Keratinocyte (primary cell): ENCODE measurements around the gene IGFBP6. TPM values are rescaled to one million over a fixed set of nuclear protein-coding genes. Genes with fewer than 3 reads are reported as not detected.

Experiments used
- DNase-seq: peaks from one replicate; pipeline ENCODE4 v3.0.0-alpha.2; 2011; ENCODE audit warnings: low read depth, missing footprints, low spot score
- FAIRE-seq: peaks from 2 replicates; lab custom pipeline; 2011; peaks lifted over from hg19 to GRCh38; lab: Jason Lieb, UNC
- H2AFZ ChIP-seq: 2 replicates; pipeline ENCODE4 v1.6.0; 2012; ENCODE audit warnings: low read length, control low read depth, inconsistent platforms; ENCODE audit not compliant: control insufficient read depth
- H3K27ac ChIP-seq: 2 replicates; pipeline ENCODE4 v1.5.1; 2011; ENCODE audit warnings: low read length; ENCODE audit not compliant: control insufficient read depth, insufficient read depth
- H3K27me3 ChIP-seq: 3 replicates; pipeline ENCODE4 v1.6.0; 2011; ENCODE audit warnings: low read length; ENCODE audit not compliant: control insufficient read depth, insufficient read depth; ENCODE audit errors: extremely low read depth
- H3K36me3 ChIP-seq, 2 experiments: 2 replicates in 1 of 2; 3 replicates in 1 of 2; pipeline ENCODE4 v1.5.1; 2011; ENCODE audit warnings: low read length in 2 of 2, mild to moderate bottlenecking in 1 of 2; ENCODE audit not compliant: control insufficient read depth in 2 of 2, insufficient read depth in 2 of 2; ENCODE audit errors: extremely low read depth in 1 of 2
- H3K4me1 ChIP-seq: 3 replicates; pipeline ENCODE4 v1.5.1; 2011; ENCODE audit warnings: low read length; ENCODE audit not compliant: control insufficient read depth, insufficient read depth; ENCODE audit errors: extremely low read depth
- H3K4me2 ChIP-seq: 3 replicates; pipeline ENCODE4 v1.6.0; 2011; ENCODE audit warnings: low read depth, low read length; ENCODE audit not compliant: control insufficient read depth, insufficient read depth; ENCODE audit errors: extremely low read depth
- H3K4me3 ChIP-seq, 3 experiments: fragments of 200-600 bp in 1 of 3; sonication (generic) in 1 of 3; 2 replicates in 2 of 3; 3 replicates in 1 of 3; pipeline ENCODE4 v1.5.1; 2011 to 2016; ENCODE audit warnings: low read length in 3 of 3, mild to moderate bottlenecking in 3 of 3, control low read depth in 2 of 3, inconsistent platforms in 1 of 3, low read depth in 1 of 3, mixed read lengths in 1 of 3, mixed run types in 1 of 3, moderate library complexity in 1 of 3; ENCODE audit not compliant: control insufficient read depth in 2 of 3, insufficient read depth in 2 of 3; ENCODE audit errors: extremely low read depth in 1 of 3
- H3K79me2 ChIP-seq: 2 replicates; pipeline ENCODE4 v1.6.0; 2012; ENCODE audit warnings: low read length; ENCODE audit not compliant: control insufficient read depth, insufficient read depth
- H3K9ac ChIP-seq: 3 replicates; pipeline ENCODE4 v1.6.0; 2011; ENCODE audit warnings: low read length; ENCODE audit not compliant: control insufficient read depth, insufficient read depth; ENCODE audit errors: extremely low read depth
- H3K9me1 ChIP-seq: 3 replicates; pipeline ENCODE4 v1.6.0; 2011; ENCODE audit warnings: low read length; ENCODE audit not compliant: control insufficient read depth, insufficient read depth; ENCODE audit errors: extremely low read depth
- H3K9me3 ChIP-seq: 2 replicates; pipeline ENCODE4 v1.5.1; 2012; ENCODE audit warnings: low read depth, low read length; ENCODE audit not compliant: control insufficient read depth
- H4K20me1 ChIP-seq: 3 replicates; pipeline ENCODE4 v1.6.0; 2011; ENCODE audit warnings: low read length; ENCODE audit not compliant: control insufficient read depth, insufficient read depth; ENCODE audit errors: extremely low read depth
- CTCF ChIP-seq, 3 experiments: IDR thresholded peaks in 1 of 3; conservative IDR thresholded peaks in 1 of 3; optimal IDR thresholded peaks in 1 of 3; 2 replicates in 2 of 3; 3 replicates in 1 of 3; pipeline versions ENCODE3 to v1.5.1; 2011; ENCODE audit warnings: low read length in 3 of 3, mild to moderate bottlenecking in 3 of 3, moderate library complexity in 2 of 3, control low read depth in 1 of 3, inconsistent platforms in 1 of 3; ENCODE audit not compliant: insufficient read depth in 2 of 3; ENCODE audit errors: extremely low read depth in 1 of 3
- EZH2 ChIP-seq: IDR thresholded peaks from one replicate; pipeline ENCODE4 v1.6.1; 2012; ENCODE audit warnings: inconsistent platforms, mild to moderate bottlenecking, low read length, moderate library complexity
- dilution Hi-C: fragments of 300-500 bp; cut with MboI; formaldehyde crosslinking; loops from one replicate; pipeline ENCODE4 v1.7.0; 2020; ENCODE audit warnings: low sequenced_read_pairs; ENCODE audit not compliant: extremely low pct_ligation_motif_present
- polyA plus RNA-seq, 5 experiments: library from polyadenylated mRNA; depleted of rRNA in 3 of 5; stranded (reverse) in 3 of 5; stranded (forward) in 1 of 5; unstranded in 1 of 5; fragments of >200 nt; gene quantifications; 1 replicate in 1 of 5; 2 replicates in 3 of 5; 3 replicates in 1 of 5; pipeline versions ENCODE4 v1.2.1 to v1.2.3, GENCODE V29; 2011 to 2012; ENCODE audit warnings: missing spikeins in 2 of 5, low read depth in 1 of 5, low replicate concordance in 1 of 5

IGFBP6 gene
- polyA plus RNA-seq, 1 donor (not counting 4 experiments of a cell fraction or from before 2014, with no cell fraction given): 30.1 TPM

- Histone ChIP-seq H2AFZ (no peak overlapping the region), H3K9ac (no peak overlapping the region), H3K36me3 (no peaks in the 10 kb centered on the region), H3K9me1 (no peaks in the 10 kb centered on the region), H3K27ac (no peak overlapping the region), H3K9me3 (peaks cover 2% of the 10 kb centered on the region), H3K79me2 (no peaks in the 10 kb centered on the region), H3K4me1 (no peaks in the 10 kb centered on the region), H4K20me1 (no peaks in the 10 kb centered on the region), H3K4me3 (no peak overlapping the region), H3K27me3 (no peaks in the 10 kb centered on the region), H3K4me2 (no peak overlapping the region)
- FAIRE-seq: no peak
- TF ChIP-seq EZH2: no peak
- no peak for TF ChIP-seq CTCF (optimal IDR thresholded peaks at IDR 0.05 in 1 of 3, IDR thresholded peaks at IDR 0.05 in 1 of 3, conservative IDR thresholded peaks at IDR 0.05 in 1 of 3; ENCODE audit: extremely low read depth in 1 of 3, insufficient read depth in 2 of 3, low read length in 3 of 3)
- dilution Hi-C loops: no loop called here
- no peak for DNase-seq
Observed at GRCh38 chr12:53143355-53143754, 45.9 kb downstream of the IGFBP6 start.

GRCh38 chr12:53145383-53146260, 48.2 kb downstream of the IGFBP6 start:
- Histone ChIP-seq H3K4me3 (no peak overlapping the region), H3K9me3 (no peaks in the 10 kb centered on the region), H3K9ac (no peak overlapping the region), H3K79me2 (no peaks in the 10 kb centered on the region), H3K9me1 (no peaks in the 10 kb centered on the region), H3K4me2 (no peak overlapping the region), H2AFZ (no peak overlapping the region), H3K27ac (no peak overlapping the region), H3K36me3 (no peaks in the 10 kb centered on the region), H3K4me1 (no peaks in the 10 kb centered on the region), H3K27me3 (no peaks in the 10 kb centered on the region), H4K20me1 (no peaks in the 10 kb centered on the region)
- TF ChIP-seq CTCF (optimal IDR thresholded peaks at IDR 0.05 in 1 of 3, IDR thresholded peaks at IDR 0.05 in 1 of 3, conservative IDR thresholded peaks at IDR 0.05 in 1 of 3; ENCODE audit: extremely low read depth in 1 of 3, insufficient read depth in 2 of 3, low read length in 3 of 3) (no peak), EZH2 (no peak)
- DNase-seq (no peak), FAIRE-seq (no peak)
- dilution Hi-C loops: no loop called here
